ENCODE results near the gene RUBCNL.
"Not testable (repeated sequence)": the region's sequence is repeated elsewhere in the genome, so short reads cannot be mapped to it uniquely, and the experiment has no call there.

The RUBCNL gene

GRCh38 chr13:46387064-46387851 lies at the start of gene RUBCNL:
Gene RUBCNL (minus strand): TSS chr13:46387252. CDS start chr13:46372475, 14,777 bp downstream.
- DNase-seq (ENCODE audit: low read depth in 3 of 3): peak in 2 of 3 experiments; percentile 3 to 47

GRCh38 chr13:46429558-46429957 lies 42.5 kb upstream of the RUBCNL start:
- not testable (repeated sequence) for DNase-seq (ENCODE audit: low read depth in 3 of 3)

GRCh38 chr13:46405457-46405856 lies 18.4 kb upstream of the RUBCNL start:
- no peak for DNase-seq (ENCODE audit: low read depth in 3 of 3)

- no peak for DNase-seq (ENCODE audit: low read depth in 3 of 3)
Observed at GRCh38 chr13:46404733-46405100, 17.7 kb upstream of the RUBCNL start.

- DNase-seq (ENCODE audit: low read depth in 3 of 3): no peak
Observed at GRCh38 chr13:46403851-46404732, 17.0 kb upstream of the RUBCNL start.

- no peak for DNase-seq (ENCODE audit: low read depth in 3 of 3)
Observed at GRCh38 chr13:46402178-46402577, 15.1 kb upstream of the RUBCNL start.

- DNase-seq (ENCODE audit: low read depth in 3 of 3): no peak
Observed at GRCh38 chr13:46401432-46401831, 14.4 kb upstream of the RUBCNL start.

GRCh38 chr13:46396341-46396740 lies 9.3 kb upstream of the RUBCNL start:
- no peak for DNase-seq (ENCODE audit: low read depth in 3 of 3)

GRCh38 chr13:46392967-46393366 lies 5.9 kb upstream of the RUBCNL start:
- no peak for DNase-seq (ENCODE audit: low read depth in 3 of 3)

GRCh38 chr13:46389457-46390451 lies 2.7 kb upstream of the RUBCNL start:
- DNase-seq (ENCODE audit: low read depth in 3 of 3): no peak

- DNase-seq (ENCODE audit: low read depth in 3 of 3): no peak
Observed at GRCh38 chr13:46388846-46389245, 1.8 kb upstream of the RUBCNL start.

- no peak for DNase-seq (ENCODE audit: low read depth in 3 of 3)
Observed at GRCh38 chr13:46388308-46388707, 1.3 kb upstream of the RUBCNL start.

GRCh38 chr13:46386392-46387063 lies 524 bp downstream of the RUBCNL start:
- no peak for DNase-seq (ENCODE audit: low read depth in 3 of 3)

- DNase-seq (ENCODE audit: low read depth in 3 of 3): no peak
Observed at GRCh38 chr13:46385946-46386345, 1.1 kb downstream of the RUBCNL start.

- DNase-seq (ENCODE audit: low read depth in 3 of 3): no peak
Observed at GRCh38 chr13:46383383-46383782, 3.7 kb downstream of the RUBCNL start.

GRCh38 chr13:46382224-46382623 lies 4.8 kb downstream of the RUBCNL start:
- no peak for DNase-seq (ENCODE audit: low read depth in 3 of 3)

GRCh38 chr13:46380242-46380641 lies 6.8 kb downstream of the RUBCNL start:
- DNase-seq (ENCODE audit: low read depth in 3 of 3): no peak

- DNase-seq (ENCODE audit: low read depth in 3 of 3): no peak
Observed at GRCh38 chr13:46379611-46380010, 7.4 kb downstream of the RUBCNL start.

GRCh38 chr13:46378411-46378810 lies 8.6 kb downstream of the RUBCNL start:
- DNase-seq (ENCODE audit: low read depth in 3 of 3): no peak

- DNase-seq (ENCODE audit: low read depth in 3 of 3): no peak
Observed at GRCh38 chr13:46377554-46377953, 9.5 kb downstream of the RUBCNL start.

- no peak for DNase-seq (ENCODE audit: low read depth in 3 of 3)
Observed at GRCh38 chr13:46374710-46375109, 12.3 kb downstream of the RUBCNL start.
